Activated T-cell treated with anti-CD3 and anti-CD28 coated beads, Interleukin-2, amount 50 U/mL, for 24 hours (primary cell): ENCODE results near the gene KLRF2.

Experiments
- DNase-seq: peaks from one replicate; pipeline ENCODE4 v3.0.0-alpha.2; 2020
- H3K27ac Mint-ChIP-seq: 2 replicates; pipeline ENCODE4 v1.8.0; 2020; ENCODE audit warnings: mild to moderate bottlenecking, mixed read lengths
- H3K27me3 Mint-ChIP-seq: 2 replicates; pipeline ENCODE4 v1.8.0; 2020; ENCODE audit warnings: mixed read lengths
- H3K36me3 Mint-ChIP-seq: 2 replicates; pipeline ENCODE4 v1.8.0; 2020; ENCODE audit warnings: low read depth, mixed read lengths
- H3K4me1 Mint-ChIP-seq: 2 replicates; pipeline ENCODE4 v1.8.0; 2020; ENCODE audit warnings: low read depth, mixed read lengths
- H3K4me3 Mint-ChIP-seq: 2 replicates; pipeline ENCODE4 v1.8.0; 2020; ENCODE audit warnings: mild to moderate bottlenecking, moderate library complexity, mixed read lengths
- H3K9me3 Mint-ChIP-seq: 2 replicates; pipeline ENCODE4 v1.8.0; 2020; ENCODE audit warnings: mixed read lengths

KLRF2 gene

DNA sequence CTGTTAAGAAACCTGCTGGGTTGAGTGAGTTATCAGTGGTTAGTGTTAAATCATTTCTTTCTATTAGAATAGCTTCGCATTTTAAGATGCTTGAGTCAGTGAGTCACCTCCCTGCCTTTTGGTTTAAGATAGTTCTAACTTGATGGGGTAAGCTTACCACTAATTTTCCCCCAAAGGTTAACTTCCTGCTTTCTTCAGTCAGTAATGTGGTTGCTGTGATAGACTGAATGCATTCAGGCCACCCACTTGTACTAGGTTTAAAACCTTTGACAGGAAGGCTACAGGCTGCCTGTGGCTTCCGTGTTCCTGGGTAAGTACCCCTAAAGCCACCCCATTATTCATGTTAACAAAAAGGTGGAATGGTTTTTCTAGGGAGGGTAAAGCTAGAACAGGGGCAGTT, 25.6 kb downstream of the KLRF2 start:
- Mint-ChIP-seq H3K4me1 (peaks cover 32% of the 10 kb centered on the region), H3K4me3 (no peak overlapping the region), H3K27me3 (no peaks in the 10 kb centered on the region), H3K9me3 (peaks cover 44% of the 10 kb centered on the region), H3K36me3 (peaks cover 23% of the 10 kb centered on the region), H3K27ac (peak overlapping the region; percentile 72)
- no peak for DNase-seq

- Mint-ChIP-seq H3K9me3 (peaks cover 46% of the 10 kb centered on the region), H3K27ac (no peak overlapping the region), H3K27me3 (no peaks in the 10 kb centered on the region), H3K4me3 (no peak overlapping the region), H3K4me1 (peaks cover 34% of the 10 kb centered on the region), H3K36me3 (peaks cover 26% of the 10 kb centered on the region)
- DNase-seq: no peak
Measured at GRCh38 chr12:9907769-9908168, 26.5 kb downstream of the KLRF2 start.

- H3K4me1 Mint-ChIP-seq: peaks cover 34% of the 10 kb centered on the region
- no peak overlapping the region for H3K27ac Mint-ChIP-seq
- H3K4me3 Mint-ChIP-seq: no peak overlapping the region
- DNase-seq: no peak
- no peaks in the 10 kb centered on the region for H3K27me3 Mint-ChIP-seq
- peaks cover 22% of the 10 kb centered on the region for H3K36me3 Mint-ChIP-seq
- H3K9me3 Mint-ChIP-seq: peaks cover 41% of the 10 kb centered on the region
Measured at GRCh38 chr12:9908350-9908749, 27.1 kb downstream of the KLRF2 start.

DNA sequence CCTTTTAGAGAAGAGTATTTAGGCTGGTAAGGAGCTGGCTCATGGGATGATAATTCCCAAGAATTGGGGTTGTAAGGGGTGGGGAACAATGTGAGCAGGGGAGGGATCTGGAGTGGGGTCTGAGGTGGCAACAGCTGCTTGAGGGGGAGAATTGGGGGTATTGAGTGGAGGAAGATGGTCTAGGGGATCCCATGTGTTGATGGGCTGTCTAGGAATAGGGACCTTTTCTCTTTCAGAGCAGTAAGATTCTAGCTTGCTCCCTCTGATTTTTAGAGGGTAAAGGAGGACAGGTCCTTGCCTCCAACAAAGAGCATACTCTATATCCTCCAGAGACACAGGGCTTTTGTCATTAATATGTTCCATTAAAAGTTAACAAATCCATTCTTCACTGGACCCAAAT, 28.4 kb downstream of the KLRF2 start:
- H3K27me3 Mint-ChIP-seq: no peaks in the 10 kb centered on the region
- peaks cover 22% of the 10 kb centered on the region for H3K36me3 Mint-ChIP-seq
- DNase-seq: no peak
- H3K27ac Mint-ChIP-seq: no peak overlapping the region
- peaks cover 37% of the 10 kb centered on the region for H3K9me3 Mint-ChIP-seq
- H3K4me1 Mint-ChIP-seq: peaks cover 34% of the 10 kb centered on the region
- H3K4me3 Mint-ChIP-seq: no peak overlapping the region

DNA sequence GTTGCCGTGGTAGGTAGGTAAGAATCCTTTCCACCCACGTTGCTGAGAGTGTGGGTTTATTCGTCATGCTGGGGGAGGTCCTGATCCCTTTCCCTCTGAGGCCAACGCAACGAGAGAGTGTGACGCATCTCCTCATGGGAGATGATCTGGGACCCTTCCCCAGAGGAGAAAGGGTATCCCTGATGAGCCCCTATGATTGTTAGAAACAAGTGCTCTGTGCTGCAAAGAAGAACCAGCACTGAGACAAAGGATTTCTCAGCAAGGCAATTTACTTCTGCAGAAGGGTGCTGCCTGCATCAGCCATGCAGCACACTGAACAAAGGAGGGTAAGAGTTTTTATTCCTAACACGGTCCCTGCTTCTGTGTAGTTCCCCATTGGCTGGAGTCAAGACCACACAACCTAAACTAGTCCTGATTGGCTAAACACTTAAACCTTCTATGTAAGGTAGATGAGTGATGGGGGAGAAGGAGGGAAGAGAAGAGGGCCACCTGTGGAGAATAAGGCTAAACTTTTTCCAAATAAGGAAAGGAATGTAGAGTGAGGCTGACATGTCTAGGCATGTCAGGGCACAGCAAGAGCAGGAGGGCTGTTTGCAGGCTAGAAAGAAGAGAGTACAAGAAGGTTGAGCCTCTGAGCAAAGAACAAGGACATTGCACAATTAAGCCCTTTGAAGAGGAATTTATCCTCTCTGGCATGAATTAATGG, 29.6 kb downstream of the KLRF2 start:
- DNase-seq: no peak
- H3K36me3 Mint-ChIP-seq: peaks cover 22% of the 10 kb centered on the region
- H3K27ac Mint-ChIP-seq: peak overlapping the region; percentile 1
- H3K9me3 Mint-ChIP-seq: peaks cover 37% of the 10 kb centered on the region
- H3K4me1 Mint-ChIP-seq: peaks cover 30% of the 10 kb centered on the region
- H3K4me3 Mint-ChIP-seq: no peak overlapping the region
- no peaks in the 10 kb centered on the region for H3K27me3 Mint-ChIP-seq

DNA sequence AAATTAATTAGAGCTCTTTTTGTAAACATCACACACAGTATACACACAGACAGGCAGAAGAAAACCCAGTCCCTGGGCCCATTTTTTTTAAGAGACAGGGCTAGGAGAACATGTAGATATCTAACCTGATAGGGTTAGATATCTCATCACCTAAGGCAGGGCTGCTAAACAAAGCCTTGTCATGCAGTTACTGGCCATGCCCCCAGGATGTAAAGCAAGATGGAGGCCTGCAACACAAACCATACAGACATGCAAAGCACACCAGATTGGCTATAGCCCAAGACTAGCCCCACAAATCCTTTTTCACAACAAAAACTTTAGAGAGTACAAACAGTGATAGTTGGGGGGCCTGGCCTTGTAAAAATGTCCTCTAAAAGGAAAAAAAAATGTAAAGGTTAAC, 30.4 kb downstream of the KLRF2 start:
- no peaks in the 10 kb centered on the region for H3K27me3 Mint-ChIP-seq
- no peak overlapping the region for H3K4me3 Mint-ChIP-seq
- DNase-seq: no peak
- peaks cover 37% of the 10 kb centered on the region for H3K9me3 Mint-ChIP-seq
- H3K27ac Mint-ChIP-seq: no peak overlapping the region
- peaks cover 22% of the 10 kb centered on the region for H3K36me3 Mint-ChIP-seq
- H3K4me1 Mint-ChIP-seq: peaks cover 22% of the 10 kb centered on the region

- H3K9me3 Mint-ChIP-seq: no peaks in the 10 kb centered on the region
- no peak overlapping the region for H3K27ac Mint-ChIP-seq
- H3K4me1 Mint-ChIP-seq: peaks cover 12% of the 10 kb centered on the region
- no peaks in the 10 kb centered on the region for H3K36me3 Mint-ChIP-seq
- H3K27me3 Mint-ChIP-seq: no peaks in the 10 kb centered on the region
- no peak for DNase-seq
- H3K4me3 Mint-ChIP-seq: no peak overlapping the region
Measured at GRCh38 chr12:9919443-9919842, 38.2 kb downstream of the KLRF2 start.

GRCh38 chr12:9920451-9920850, 39.2 kb downstream of the KLRF2 start:
- no peak for DNase-seq
- no peaks in the 10 kb centered on the region for H3K9me3 Mint-ChIP-seq
- H3K27ac Mint-ChIP-seq: no peak overlapping the region
- H3K4me1 Mint-ChIP-seq: peaks cover 12% of the 10 kb centered on the region
- no peak overlapping the region for H3K4me3 Mint-ChIP-seq
- no peaks in the 10 kb centered on the region for H3K27me3 Mint-ChIP-seq
- H3K36me3 Mint-ChIP-seq: no peaks in the 10 kb centered on the region

- H3K27me3 Mint-ChIP-seq: no peaks in the 10 kb centered on the region
- H3K4me1 Mint-ChIP-seq: peaks cover 17% of the 10 kb centered on the region
- no peaks in the 10 kb centered on the region for H3K36me3 Mint-ChIP-seq
- H3K27ac Mint-ChIP-seq: no peak overlapping the region
- no peak overlapping the region for H3K4me3 Mint-ChIP-seq
- no peaks in the 10 kb centered on the region for H3K9me3 Mint-ChIP-seq
- DNase-seq: no peak
Measured at GRCh38 chr12:9922429-9922828, 41.1 kb downstream of the KLRF2 start.

- Mint-ChIP-seq H3K9me3 (no peaks in the 10 kb centered on the region), H3K27me3 (no peaks in the 10 kb centered on the region), H3K4me1 (peaks cover 20% of the 10 kb centered on the region), H3K36me3 (no peaks in the 10 kb centered on the region), H3K4me3 (peak overlapping the region; percentile 62), H3K27ac (peak overlapping the region; percentile 64)
- DNase-seq: peak; percentile 50
Measured at GRCh38 chr12:9925705-9926393, 44.6 kb downstream of the KLRF2 start.

DNA sequence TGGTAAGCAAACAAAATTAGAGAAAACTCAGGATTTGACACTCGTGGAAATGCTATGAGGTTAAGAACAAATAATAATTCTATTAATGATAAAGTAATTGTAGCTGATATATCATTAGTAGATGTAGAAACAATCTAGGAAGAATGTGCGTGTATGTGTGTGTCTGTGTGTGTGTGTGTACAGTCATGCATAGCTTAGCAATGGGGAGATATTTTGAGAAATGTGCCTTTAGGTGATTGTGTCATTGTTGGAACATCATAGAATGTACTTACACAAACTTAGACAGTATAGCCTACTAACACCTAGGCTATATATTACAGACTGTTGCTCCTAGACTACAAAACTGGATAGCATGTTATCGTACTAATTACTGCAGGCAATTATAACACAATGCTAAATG, 45.6 kb downstream of the KLRF2 start:
- Mint-ChIP-seq H3K4me1 (peaks cover 20% of the 10 kb centered on the region), H3K36me3 (no peaks in the 10 kb centered on the region), H3K9me3 (no peaks in the 10 kb centered on the region), H3K27ac (no peak overlapping the region), H3K27me3 (no peaks in the 10 kb centered on the region), H3K4me3 (no peak overlapping the region)
- no peak for DNase-seq

- Mint-ChIP-seq H3K4me3 (no peak overlapping the region), H3K9me3 (no peaks in the 10 kb centered on the region), H3K4me1 (peaks cover 8% of the 10 kb centered on the region), H3K36me3 (no peaks in the 10 kb centered on the region), H3K27ac (no peak overlapping the region), H3K27me3 (no peaks in the 10 kb centered on the region)
- DNase-seq: no peak
Measured at GRCh38 chr12:9928607-9929006, 47.3 kb downstream of the KLRF2 start.

DNA sequence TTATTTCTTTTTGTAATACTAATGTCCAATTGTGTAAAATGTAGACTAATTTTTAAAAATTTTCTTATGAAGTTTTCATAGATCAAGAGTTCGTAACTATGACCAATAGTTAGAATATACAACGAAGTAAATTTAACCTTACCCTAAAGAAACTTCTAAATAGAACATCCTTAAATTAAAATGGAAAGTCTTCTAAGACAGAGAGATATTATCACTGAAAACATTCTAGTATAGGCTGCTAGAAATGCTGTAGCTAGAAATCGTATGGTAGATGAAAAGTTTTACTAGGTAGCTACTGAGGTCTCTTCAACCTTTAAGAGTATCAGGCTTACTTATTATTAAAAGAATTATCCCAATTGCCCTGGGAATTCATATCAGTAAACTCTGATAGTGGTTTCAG, 50.0 kb downstream of the KLRF2 start:
- Mint-ChIP-seq H3K4me1 (peaks cover 3% of the 10 kb centered on the region), H3K36me3 (no peaks in the 10 kb centered on the region), H3K9me3 (no peaks in the 10 kb centered on the region), H3K27ac (no peak overlapping the region), H3K27me3 (no peaks in the 10 kb centered on the region), H3K4me3 (no peak overlapping the region)
- DNase-seq: no peak

DNA sequence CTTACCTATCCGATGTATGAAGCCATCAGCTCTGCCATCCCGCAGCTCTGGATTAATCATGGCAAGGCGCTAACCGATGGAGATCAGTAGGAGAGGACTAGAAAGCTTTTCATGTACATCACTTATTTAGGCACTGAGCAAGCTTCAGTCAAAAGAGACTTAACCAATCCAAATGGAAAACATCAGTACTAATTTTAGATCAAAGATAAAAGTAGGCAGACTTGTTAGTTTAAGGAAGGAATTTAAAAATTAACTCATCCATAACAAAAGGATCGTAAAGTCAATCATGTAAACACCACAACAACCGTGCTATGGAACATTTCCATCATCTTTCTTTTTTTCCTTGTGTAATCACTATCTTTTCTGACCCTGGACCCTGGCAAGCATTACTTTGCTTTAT, 51.0 kb downstream of the KLRF2 start, which contains the start of gene CLEC2A:
TSS of gene CLEC2A (minus strand) at position 101 of the 400 bp plus-strand sequence. CDS start at position 60, 41 bp downstream.
- Mint-ChIP-seq H3K27ac (no peak within 1 kb of the TSS), H3K9me3 (no peaks in the 10 kb centered on the region), H3K27me3 (no peaks in the 10 kb centered on the region), H3K4me3 (no peak within 1 kb of the TSS), H3K4me1 (peaks cover 3% of the 10 kb centered on the region), H3K36me3 (no peaks in the 10 kb centered on the region)
- DNase-seq: no peak

GRCh38 chr12:9933958-9934357, 52.7 kb downstream of the KLRF2 start:
- H3K4me1 Mint-ChIP-seq: no peaks in the 10 kb centered on the region
- no peak for DNase-seq
- H3K27me3 Mint-ChIP-seq: no peaks in the 10 kb centered on the region
- no peak overlapping the region for H3K4me3 Mint-ChIP-seq
- H3K27ac Mint-ChIP-seq: no peak overlapping the region
- H3K36me3 Mint-ChIP-seq: no peaks in the 10 kb centered on the region
- no peaks in the 10 kb centered on the region for H3K9me3 Mint-ChIP-seq
